GM12864 (cell line): ENCODE data around the gene CENPA.
"Not testable (repeated sequence)": the region's sequence is repeated elsewhere in the genome, so short reads cannot be mapped to it uniquely, and the experiment has no call there.

Experiments used
- DNase-seq: peaks from one replicate; pipeline ENCODE4 v3.0.0-alpha.2; 2011; ENCODE audit warnings: low read depth
- H3K4me3 ChIP-seq: 2 replicates; pipeline ENCODE4 v1.5.1; 2011; ENCODE audit warnings: mild to moderate bottlenecking, low read depth, low read length, control low read depth
- TF ChIP-seq, protein P1 (sequence below): IDR thresholded peaks from 2 replicates; pipeline ENCODE4 v1.5.1; 2011; ENCODE audit warnings: low read depth, mild to moderate bottlenecking, moderate library complexity, low read length, control low read depth, inconsistent platforms; ENCODE audit errors: missing control alignments

Gene CENPA

DNA sequence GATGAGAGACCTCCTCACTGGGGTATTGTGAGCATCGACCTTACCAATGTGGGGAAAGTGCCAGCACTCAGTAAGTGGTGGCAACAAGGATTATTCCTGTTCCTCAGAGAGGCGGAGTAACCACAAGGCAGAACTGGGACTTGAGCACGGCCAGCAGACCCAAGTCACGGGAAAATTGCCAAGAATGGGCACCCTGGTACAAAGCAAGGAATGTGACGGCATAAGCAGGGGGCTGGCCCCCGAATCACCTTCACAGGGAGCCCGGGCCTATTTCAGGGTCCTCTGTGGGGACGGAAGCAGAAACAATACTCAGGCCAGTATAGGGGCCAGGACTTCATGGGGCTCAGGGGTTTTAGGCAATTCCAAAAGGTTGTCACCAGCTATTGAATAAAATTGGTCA, 25.4 kb downstream of the CENPA start:
- DNase-seq, result no peak
- H3K4me3 ChIP-seq, result no peak overlapping the region
- TF ChIP-seq, protein P1, sequence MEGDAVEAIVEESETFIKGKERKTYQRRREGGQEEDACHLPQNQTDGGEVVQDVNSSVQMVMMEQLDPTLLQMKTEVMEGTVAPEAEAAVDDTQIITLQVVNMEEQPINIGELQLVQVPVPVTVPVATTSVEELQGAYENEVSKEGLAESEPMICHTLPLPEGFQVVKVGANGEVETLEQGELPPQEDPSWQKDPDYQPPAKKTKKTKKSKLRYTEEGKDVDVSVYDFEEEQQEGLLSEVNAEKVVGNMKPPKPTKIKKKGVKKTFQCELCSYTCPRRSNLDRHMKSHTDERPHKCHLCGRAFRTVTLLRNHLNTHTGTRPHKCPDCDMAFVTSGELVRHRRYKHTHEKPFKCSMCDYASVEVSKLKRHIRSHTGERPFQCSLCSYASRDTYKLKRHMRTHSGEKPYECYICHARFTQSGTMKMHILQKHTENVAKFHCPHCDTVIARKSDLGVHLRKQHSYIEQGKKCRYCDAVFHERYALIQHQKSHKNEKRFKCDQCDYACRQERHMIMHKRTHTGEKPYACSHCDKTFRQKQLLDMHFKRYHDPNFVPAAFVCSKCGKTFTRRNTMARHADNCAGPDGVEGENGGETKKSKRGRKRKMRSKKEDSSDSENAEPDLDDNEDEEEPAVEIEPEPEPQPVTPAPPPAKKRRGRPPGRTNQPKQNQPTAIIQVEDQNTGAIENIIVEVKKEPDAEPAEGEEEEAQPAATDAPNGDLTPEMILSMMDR, result no peak

DNA sequence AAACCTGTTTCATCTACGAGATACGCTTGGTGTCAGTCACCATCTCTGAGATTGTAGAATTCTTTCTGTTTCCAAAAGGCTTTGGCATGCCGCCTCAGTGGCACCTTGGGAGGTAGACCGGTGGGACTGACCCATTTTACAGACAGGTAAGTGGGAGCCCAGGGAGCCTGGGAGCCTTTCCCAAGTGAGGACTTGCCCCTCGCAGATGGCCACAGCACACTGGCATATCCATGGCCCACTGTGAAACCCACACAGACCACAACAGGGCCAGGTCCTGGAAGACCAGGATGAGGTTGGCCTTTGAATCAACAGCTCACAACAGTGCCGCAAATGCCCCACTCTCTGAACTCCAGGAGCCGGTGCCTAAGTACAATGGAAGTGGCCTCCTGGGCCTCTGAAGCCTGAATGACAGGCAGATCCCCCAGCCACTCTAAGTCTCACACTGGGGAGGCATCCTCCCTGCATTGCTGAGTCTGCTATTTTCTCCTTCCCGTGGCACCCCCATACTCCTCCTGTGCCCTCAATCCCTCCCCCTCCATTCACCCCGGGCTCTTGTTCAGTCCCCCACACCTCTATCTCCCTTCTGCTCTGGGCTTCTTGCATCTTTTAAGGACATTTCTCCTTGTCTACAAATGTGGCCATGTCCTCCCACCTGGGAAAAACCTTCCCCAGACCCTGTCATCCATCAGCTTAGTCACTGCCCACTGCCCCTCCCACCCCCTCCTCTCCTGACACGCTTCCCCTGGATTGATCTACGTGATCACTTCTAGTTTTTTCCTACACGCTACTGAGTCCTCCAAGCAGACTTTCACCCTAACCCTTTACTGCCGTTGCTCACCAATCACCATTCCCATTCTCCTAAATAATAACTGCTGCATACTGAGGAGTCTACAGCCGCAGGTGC, 26.2 kb downstream of the CENPA start:
- DNase-seq, result no peak
- TF ChIP-seq, protein P1, result no peak
- H3K4me3 ChIP-seq, result no peak overlapping the region

DNA sequence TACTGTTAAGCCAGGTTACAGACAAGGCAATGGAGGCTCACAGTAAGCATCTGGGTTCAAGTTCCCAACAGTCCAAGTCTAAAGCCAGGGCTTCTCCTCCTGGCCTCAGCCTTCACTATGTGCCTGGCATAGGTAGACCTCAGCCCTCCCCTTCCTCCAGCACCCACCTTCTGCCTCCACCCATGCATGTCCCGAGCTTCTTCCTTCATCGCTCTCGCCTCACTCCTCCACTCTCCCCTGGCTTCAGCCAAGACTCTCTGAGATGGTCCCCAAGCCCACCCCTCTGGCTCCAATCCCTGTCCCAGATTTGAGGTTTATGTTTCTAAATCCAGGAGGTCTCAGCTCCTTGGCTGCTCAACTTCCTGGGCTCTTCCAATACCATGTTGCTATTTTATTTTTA, 26.9 kb downstream of the CENPA start:
- TF ChIP-seq, protein P1, result no peak
- no peak overlapping the region for H3K4me3 ChIP-seq
- DNase-seq, result no peak

DNA sequence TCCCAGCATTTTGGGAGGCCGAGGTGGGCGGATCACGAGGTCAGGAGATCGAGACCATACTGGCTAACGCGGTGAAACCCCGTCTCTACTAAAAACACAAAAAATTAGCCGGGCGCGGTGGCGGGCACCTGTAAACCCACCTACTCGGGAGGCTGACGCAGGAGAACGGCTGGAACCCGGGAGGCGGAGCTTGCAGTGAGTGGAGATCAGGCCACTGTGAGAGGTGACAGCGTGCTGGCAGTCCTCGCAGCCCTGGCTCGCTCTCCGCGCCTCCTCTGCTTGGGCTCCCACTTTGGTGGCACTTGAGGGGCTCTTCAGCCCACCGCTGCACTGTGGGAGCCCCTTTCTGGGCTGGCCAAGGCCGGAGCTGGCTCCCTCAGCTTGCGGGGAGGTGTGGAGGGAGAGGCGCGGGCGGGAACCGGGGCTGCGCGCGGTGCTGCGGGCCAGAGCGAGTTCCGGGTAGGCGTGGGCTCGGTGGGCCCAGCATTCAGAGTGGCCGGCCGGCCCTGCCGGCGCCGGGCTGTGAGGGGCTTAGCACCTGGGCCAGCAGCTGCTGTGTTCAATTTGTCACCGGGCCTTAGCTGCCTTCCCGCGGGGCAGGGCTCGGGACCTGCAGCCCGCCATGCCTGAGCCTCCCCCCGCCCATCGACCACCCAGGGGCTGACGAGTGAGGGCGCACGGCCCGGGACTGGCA, 28.4 kb downstream of the CENPA start:
- DNase-seq, H3K4me3 ChIP-seq: not testable (repeated sequence)

DNA sequence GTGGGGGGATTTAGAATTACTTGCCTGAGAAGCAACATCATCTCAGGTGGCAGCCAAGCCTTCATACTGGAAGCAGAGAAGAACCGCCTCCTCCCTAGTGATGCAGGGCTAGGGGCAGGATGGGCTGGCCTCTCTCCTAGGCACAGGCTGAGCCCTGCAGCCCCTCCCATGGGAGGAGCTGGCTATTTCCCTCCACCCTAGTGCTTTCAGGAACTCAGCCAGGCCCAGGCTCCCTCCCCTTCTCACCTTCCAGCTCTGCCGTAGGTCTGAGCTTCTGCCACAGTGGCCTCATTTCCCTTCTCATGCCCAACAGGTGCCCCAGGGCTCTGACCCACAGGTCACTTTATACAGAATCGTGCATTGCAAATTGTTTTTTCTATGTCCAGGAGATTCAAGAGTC, 31.0 kb downstream of the CENPA start:
- no peak for DNase-seq
- H3K4me3 ChIP-seq, result no peak overlapping the region
- TF ChIP-seq, protein P1, result no peak

DNA sequence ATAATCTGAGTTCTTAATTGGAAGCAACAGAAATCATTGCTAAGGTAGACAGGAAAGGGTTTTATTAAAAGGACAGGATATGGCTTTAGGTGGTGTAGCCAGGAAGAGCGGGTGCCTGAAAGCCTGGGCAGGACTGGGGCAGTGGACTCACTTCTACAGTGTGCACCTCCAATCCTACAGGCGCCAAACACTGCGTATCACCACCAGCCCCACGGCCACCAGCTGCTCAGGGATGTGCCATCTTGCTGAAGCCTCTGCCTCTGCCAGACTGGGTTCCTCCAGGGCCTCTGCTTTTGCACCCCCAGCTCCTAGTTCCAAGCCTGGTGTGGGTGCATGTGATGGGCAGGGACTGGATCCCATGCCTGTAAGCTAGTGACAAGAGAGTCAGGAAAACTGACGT, 32.4 kb downstream of the CENPA start:
- TF ChIP-seq, protein P1, result no peak
- no peak for DNase-seq
- H3K4me3 ChIP-seq, result no peak overlapping the region

DNA sequence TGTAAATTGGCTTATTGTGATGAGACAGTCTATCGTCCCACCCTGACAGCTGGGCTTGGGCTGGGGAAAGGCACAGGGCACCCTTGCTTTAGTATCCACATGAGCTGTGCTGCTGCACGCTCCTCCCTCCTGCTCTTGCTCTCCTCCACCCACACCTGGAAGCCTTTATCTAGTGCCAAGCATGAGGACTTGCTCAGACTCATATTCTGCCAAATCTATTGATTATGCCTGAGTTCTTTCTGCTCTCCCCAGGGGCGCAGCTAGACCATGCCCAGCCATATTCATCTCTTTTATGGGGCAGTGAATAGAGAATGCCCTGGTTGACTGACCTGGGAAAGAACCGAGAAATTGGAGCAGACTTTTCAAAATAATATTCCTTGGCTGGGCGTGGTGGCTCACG, 33.1 kb downstream of the CENPA start:
- TF ChIP-seq, protein P1, result no peak
- no peak for DNase-seq
- no peak overlapping the region for H3K4me3 ChIP-seq
